SK-N-MC (cell line): Measurements from ENCODE around the gene ASTN2.

Experiments
- EZH2 ChIP-seq: fragments of 200-600 bp; sonication (generic); IDR thresholded peaks from one replicate; pipeline ENCODE4 v1.6.1; 2017; ENCODE audit warnings: antibody characterized with exemption
- POLR2AphosphoS5 ChIP-seq: IDR thresholded peaks from 2 replicates; pipeline ENCODE4 v1.6.1; 2012; ENCODE audit warnings: mild to moderate bottlenecking, low read depth, low read length, borderline replicate concordance

DNA sequence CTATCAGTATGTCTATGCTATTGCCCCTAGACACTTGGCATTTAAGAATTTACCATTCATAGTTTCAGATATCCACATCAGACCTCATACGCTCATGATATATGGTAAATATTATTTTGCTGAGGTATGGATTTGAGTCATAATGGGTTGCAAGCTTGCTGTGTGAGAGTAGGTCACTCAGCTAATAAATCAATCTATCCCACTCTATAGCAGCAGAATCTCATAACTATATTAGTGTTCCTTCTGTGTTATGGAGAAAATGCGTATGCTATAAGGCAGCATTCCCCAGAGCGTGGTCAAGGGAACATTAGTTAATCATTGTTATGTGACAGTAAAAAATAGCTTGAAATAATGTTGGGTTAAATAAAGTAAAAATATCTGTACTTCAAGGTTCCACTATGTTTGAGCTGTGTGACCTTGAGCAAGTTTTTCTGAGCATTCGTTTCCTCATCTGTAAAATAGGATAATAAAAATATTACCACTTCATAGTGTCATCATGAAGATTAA lies 720.0 kb downstream of the ASTN2 start:
- TF ChIP-seq EZH2 (no peak), POLR2AphosphoS5 (no peak)
